GM12878 (cell line): Measurements from ENCODE around the gene NFS1. TPM values are rescaled to one million over a fixed set of nuclear protein-coding genes. Genes with fewer than 3 reads are reported as not detected.

Experiments used
- ATAC-seq: fragments of 200-7000 bp; cut with Tn5 transposase; 3 replicates; pipeline ENCODE4 v1.9.1; 2020; ENCODE audit warnings: mild to moderate bottlenecking, moderate library complexity
- BruUV-seq: library from RNA; stranded (reverse); fragments of 400-500 nt; replicated peaks from 2 replicates; lab custom pipeline; 2021; lab: Mats Ljungman, UMichigan
- CTCF ChIA-PET: fragments of 300-600 bp; sonication (Branson Sonifier 250); formaldehyde crosslinking; extraction: SDS; loops from one replicate; lab custom pipeline; 2021; ENCODE audit warnings: inconsistent platforms; lab: Yijun Ruan, JAX
- POLR2A ChIA-PET: fragments of 350-600 bp; formaldehyde crosslinking; extraction: SDS; loops from one replicate; lab custom pipeline; 2021; ENCODE audit warnings: inconsistent platforms; lab: Charles Lee
- RAD21 ChIA-PET: fragments of 300-600 bp; sonication (Branson Sonifier 250); formaldehyde crosslinking; loops from one replicate; lab custom pipeline; 2023; ENCODE audit warnings: antibody characterized with exemption; ENCODE audit not compliant: unreplicated experiment; lab: Charles Lee
- SMC1A ChIA-PET: fragments of 300-600 bp; sonication (Branson Sonifier 250); formaldehyde crosslinking; loops from one replicate; lab custom pipeline; 2023; ENCODE audit not compliant: unreplicated experiment, uncharacterized antibody; lab: Charles Lee
- DNase-seq: peaks from one replicate; pipeline ENCODE4 v3.0.0-alpha.2; 2011; ENCODE audit warnings: low read depth, low spot score
- FAIRE-seq: peaks from 3 replicates; lab custom pipeline; 2011; peaks lifted over from hg19 to GRCh38; lab: Jason Lieb, UNC
- H2AFZ ChIP-seq: 2 replicates; pipeline ENCODE4 v1.6.0; 2011; ENCODE audit warnings: low read depth, low read length, control low read depth; ENCODE audit not compliant: control insufficient read depth
- H3K27ac ChIP-seq: 2 replicates; pipeline ENCODE4 v1.5.1; 2011; ENCODE audit warnings: control low read depth; ENCODE audit not compliant: control insufficient read depth, insufficient read depth
- H3K27me3 ChIP-seq, 2 experiments: replicated peaks in 1 of 2; 2 replicates each; pipeline versions ENCODE4 v1.6.0 to v1.6.1; 2011; ENCODE audit warnings: low read length in 1 of 2; ENCODE audit not compliant: control insufficient read depth in 2 of 2, insufficient read depth in 2 of 2
- H3K36me3 ChIP-seq, 2 experiments: 2 replicates each; pipeline ENCODE4 v1.5.1; 2011; ENCODE audit warnings: low read length in 1 of 2; ENCODE audit not compliant: control insufficient read depth in 2 of 2, insufficient read depth in 2 of 2
- H3K4me1 ChIP-seq: 2 replicates; pipeline ENCODE4 v1.6.1; 2011; ENCODE audit warnings: mild to moderate bottlenecking, low read length, moderate library complexity, mixed read lengths; ENCODE audit not compliant: control insufficient read depth, insufficient read depth
- H3K4me2 ChIP-seq: 2 replicates; pipeline ENCODE4 v1.6.0; 2011; ENCODE audit warnings: control low read depth; ENCODE audit not compliant: control insufficient read depth, insufficient read depth
- H3K4me3 ChIP-seq: fragments of 200-600 bp; sonication (generic); 2 replicates; pipeline ENCODE4 v1.5.1; 2016
- H3K79me2 ChIP-seq: 2 replicates; pipeline ENCODE4 v1.6.0; 2011; ENCODE audit warnings: low read length; ENCODE audit not compliant: control insufficient read depth, insufficient read depth
- H3K9ac ChIP-seq: 2 replicates; pipeline ENCODE4 v1.8.0; 2011; ENCODE audit warnings: low read length, control low read depth, mixed read lengths; ENCODE audit not compliant: control insufficient read depth, insufficient read depth
- H3K9me3 ChIP-seq: replicated peaks from 3 replicates; pipeline ENCODE4 v1.5.1; 2011; ENCODE audit warnings: mild to moderate bottlenecking, low read length; ENCODE audit not compliant: control insufficient read depth, insufficient read depth
- H4K20me1 ChIP-seq: 2 replicates; pipeline ENCODE4 v1.6.0; 2011; ENCODE audit not compliant: control insufficient read depth, insufficient read depth
- POLR2A ChIP-seq: IDR thresholded peaks from 2 replicates; pipeline ENCODE4 v1.6.1; 2011; ENCODE audit warnings: low read depth, mild to moderate bottlenecking, low read length
- POLR2AphosphoS5 ChIP-seq: IDR thresholded peaks from 2 replicates; pipeline ENCODE4 v1.6.1; 2011; ENCODE audit warnings: mild to moderate bottlenecking, low read length, inconsistent platforms
- TCF3 ChIP-seq: IDR thresholded peaks from 2 replicates; pipeline ENCODE4 v1.6.1; 2012; ENCODE audit warnings: low read depth, mild to moderate bottlenecking, low read length, borderline replicate concordance; ENCODE audit not compliant: insufficient read depth
- ZBTB40 ChIP-seq: fragments of 450-650 bp; IDR thresholded peaks from 2 replicates; pipeline ENCODE4 v1.6.1; 2016; ENCODE audit warnings: mild to moderate bottlenecking, moderate library complexity, borderline replicate concordance
- WGBS: methylation state at CpG from one replicate; pipeline ENCODE4 v1.1.6; 2016; ENCODE audit warnings: low lambda C conversion rate; ENCODE audit not compliant: insufficient replicate concordance, insufficient coverage; ENCODE audit errors: missing lambda C conversion rate; 5-methylcytosine and 5-hydroxymethylcytosine counted together
- in situ Hi-C: fragments of 300-500 bp; cut with MboI; formaldehyde crosslinking; loops from 9 replicates; pipeline ENCODE4 v1.14.3; 2018; ENCODE audit warnings: mixed read lengths
- intact Hi-C: fragments of 100-400 bp; cut with micrococcal nuclease; formaldehyde crosslinking; loops from one replicate; pipeline ENCODE4 v1.14.2; 2022; ENCODE audit not compliant: unreplicated experiment
- polyA plus RNA-seq, 11 experiments: library from polyadenylated mRNA; depleted of rRNA in 4 of 11; unstranded in 6 of 11; stranded (reverse) in 5 of 11; fragments of >200 nt; fragmentation: Nextera tagmentation in 4 of 11; fragmentation: Illumina TruSeq in 1 of 11; extraction: Ambion mirVana in 4 of 11; extraction: Trizol in 1 of 11; gene quantifications; 1 replicate in 1 of 11; 2 replicates in 10 of 11; pipeline versions ENCODE4 v1.2.1 to v1.2.3, GENCODE V29; 2011 to 2016; ENCODE audit warnings: inconsistent platforms in 2 of 11, missing spikeins in 2 of 11, low read depth in 1 of 11
- total RNA-seq, 4 experiments: library from RNA; depleted of rRNA in 3 of 4; stranded (reverse); fragments of >200 nt in 3 of 4; fragmentation: Illumina TruSeq in 1 of 4; extraction: Trizol in 1 of 4; gene quantifications; 2 replicates each; pipeline versions ENCODE4 v1.2.1 to v1.2.3, GENCODE V29; 2013 to 2021

NFS1 gene
- total and polyA plus RNA-seq, 10 of the 15 experiments (the other 5 are each of a cell fraction or from before 2014, with no cell fraction given) = 9.2 to 74.1 (median 38.6) TPM

- Histone ChIP-seq H3K4me2 (no peak overlapping the region), H3K9ac (no peak overlapping the region), H3K9me3 (no peaks in the 10 kb centered on the region), H2AFZ (no peak overlapping the region), H3K4me3 (no peak overlapping the region), H3K27me3 (no peaks in the 10 kb centered on the region), H3K27ac (no peak overlapping the region), H3K36me3 (peaks cover 31 to 63% of the 10 kb centered on the region in 2 experiments), H3K79me2 (peaks cover 38% of the 10 kb centered on the region), H3K4me1 (peaks cover 3% of the 10 kb centered on the region; the same call in 1 of the 2 replicates), H4K20me1 (peaks cover 10% of the 10 kb centered on the region)
- no TSS peak for BruUV-seq
- RAD21 ChIA-PET = interaction anchor here (1.1 kb wide), 1 partner anchor 165 kb away, joined by 3 read pairs; no protein-coding TSS in a partner anchor
- DNase-seq (no peak), ATAC-seq (no peak), FAIRE-seq (no peak)
- SMC1A ChIA-PET = interaction anchor here (0.7 to 2.1 kb wide), 7 partner anchors 9 to 190 kb away, joined by 3 to 7 read pairs (median 4); no protein-coding TSS in a partner anchor
- 99% methylated on average over 12 of the region's 12 CpGs for WGBS
- POLR2A ChIA-PET = interaction anchor here (1.2 to 2.9 kb wide), 4 partner anchors 9 to 13 kb away, joined by 3 to 15 read pairs (median 4); no protein-coding TSS in a partner anchor
- intact Hi-C loops = no loop called here
- in situ Hi-C loops = no loop called here
- TF ChIP-seq TCF3 = no peak
- TF ChIP-seq ZBTB40 = no peak
- 0 out of 2 replicates have a peak, but pooled peaks have one; percentile 7 for TF ChIP-seq POLR2A
- peak; percentile 64 for TF ChIP-seq POLR2AphosphoS5
- CTCF ChIA-PET = interaction anchor here (1.3 to 1.9 kb wide), 4 partner anchors 9 to 19 kb away, joined by 3 to 4 read pairs (median 4); partner anchors contain the start of genes NFS1 and ROMO1
Observed at GRCh38 chr20:35718972-35719635, 20.0 kb upstream of the NFS1 start.
